Neutrophil (primary cell): ENCODE measurements around the gene MYO1B.

ENCODE experiments used
- H3K27ac ChIP-seq: fragments of 200-600 bp; sonication (generic); 2 replicates; pipeline ENCODE4 v1.5.1; 2016; ENCODE audit warnings: mild to moderate bottlenecking, moderate library complexity
- H3K27me3 ChIP-seq: fragments of 200-600 bp; sonication (generic); 2 replicates; pipeline ENCODE4 v1.6.0; 2016; ENCODE audit warnings: mild to moderate bottlenecking
- H3K36me3 ChIP-seq: fragments of 200-600 bp; sonication (generic); 2 replicates; pipeline ENCODE4 v1.5.1; 2017
- H3K4me1 ChIP-seq, 2 experiments: fragments of 200-600 bp in 1 of 2; sonication (generic) in 1 of 2; 1 replicate in 1 of 2; 2 replicates in 1 of 2; pipeline versions ENCODE4 v1.5.1 to v1.6.1; 2013 to 2016; ENCODE audit warnings: low read depth in 1 of 2, low read length in 1 of 2, mild to moderate bottlenecking in 1 of 2, moderate library complexity in 1 of 2; ENCODE audit not compliant: control insufficient read depth in 1 of 2, insufficient read depth in 1 of 2
- H3K4me3 ChIP-seq, 2 experiments: fragments of 200-600 bp in 1 of 2; sonication (generic) in 1 of 2; 1 replicate in 1 of 2; 2 replicates in 1 of 2; pipeline ENCODE4 v1.5.1; 2013 to 2016; ENCODE audit warnings: low read depth in 1 of 2, low read length in 1 of 2, mild to moderate bottlenecking in 1 of 2, moderate library complexity in 1 of 2
- H3K9me3 ChIP-seq: fragments of 200-600 bp; sonication (generic); 2 replicates; pipeline ENCODE4 v1.5.1; 2016
- TF ChIP-seq, protein P1 (sequence below): fragments of 200-600 bp; sonication (generic); IDR thresholded peaks from 2 replicates; pipeline ENCODE4 v1.5.1; 2016; ENCODE audit warnings: antibody characterized with exemption

Gene MYO1B

DNA sequence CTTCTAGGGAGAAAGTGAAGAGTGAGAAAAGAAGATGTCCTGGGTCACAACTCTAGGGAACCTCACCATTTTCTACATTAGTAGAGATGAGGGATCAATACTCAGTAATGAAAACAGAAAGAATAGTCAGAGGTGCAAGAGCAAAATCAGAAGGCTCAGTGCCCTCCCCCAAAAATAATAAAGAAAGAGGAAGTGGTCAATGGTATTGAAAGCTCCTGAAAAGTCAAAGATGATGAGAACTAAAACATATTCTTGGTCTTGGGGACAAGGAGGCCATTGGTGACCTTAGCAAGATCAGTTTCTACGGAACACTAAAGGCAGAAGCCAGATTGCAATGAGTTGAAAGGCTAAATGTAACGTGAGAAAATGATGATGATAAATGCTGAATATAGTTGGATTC, 24.5 kb upstream of the MYO1B start:
- H3K9me3 ChIP-seq = no peaks in the 10 kb centered on the region
- no peak overlapping the region for H3K4me3 ChIP-seq
- TF ChIP-seq, protein P1, sequence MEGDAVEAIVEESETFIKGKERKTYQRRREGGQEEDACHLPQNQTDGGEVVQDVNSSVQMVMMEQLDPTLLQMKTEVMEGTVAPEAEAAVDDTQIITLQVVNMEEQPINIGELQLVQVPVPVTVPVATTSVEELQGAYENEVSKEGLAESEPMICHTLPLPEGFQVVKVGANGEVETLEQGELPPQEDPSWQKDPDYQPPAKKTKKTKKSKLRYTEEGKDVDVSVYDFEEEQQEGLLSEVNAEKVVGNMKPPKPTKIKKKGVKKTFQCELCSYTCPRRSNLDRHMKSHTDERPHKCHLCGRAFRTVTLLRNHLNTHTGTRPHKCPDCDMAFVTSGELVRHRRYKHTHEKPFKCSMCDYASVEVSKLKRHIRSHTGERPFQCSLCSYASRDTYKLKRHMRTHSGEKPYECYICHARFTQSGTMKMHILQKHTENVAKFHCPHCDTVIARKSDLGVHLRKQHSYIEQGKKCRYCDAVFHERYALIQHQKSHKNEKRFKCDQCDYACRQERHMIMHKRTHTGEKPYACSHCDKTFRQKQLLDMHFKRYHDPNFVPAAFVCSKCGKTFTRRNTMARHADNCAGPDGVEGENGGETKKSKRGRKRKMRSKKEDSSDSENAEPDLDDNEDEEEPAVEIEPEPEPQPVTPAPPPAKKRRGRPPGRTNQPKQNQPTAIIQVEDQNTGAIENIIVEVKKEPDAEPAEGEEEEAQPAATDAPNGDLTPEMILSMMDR = no peak
- no peak overlapping the region for H3K27ac ChIP-seq
- no peaks in the 10 kb centered on the region for H3K36me3 ChIP-seq
- H3K27me3 ChIP-seq = no peaks in the 10 kb centered on the region
- peaks cover 0 to 8% of the 10 kb centered on the region in 2 experiments for H3K4me1 ChIP-seq

DNA sequence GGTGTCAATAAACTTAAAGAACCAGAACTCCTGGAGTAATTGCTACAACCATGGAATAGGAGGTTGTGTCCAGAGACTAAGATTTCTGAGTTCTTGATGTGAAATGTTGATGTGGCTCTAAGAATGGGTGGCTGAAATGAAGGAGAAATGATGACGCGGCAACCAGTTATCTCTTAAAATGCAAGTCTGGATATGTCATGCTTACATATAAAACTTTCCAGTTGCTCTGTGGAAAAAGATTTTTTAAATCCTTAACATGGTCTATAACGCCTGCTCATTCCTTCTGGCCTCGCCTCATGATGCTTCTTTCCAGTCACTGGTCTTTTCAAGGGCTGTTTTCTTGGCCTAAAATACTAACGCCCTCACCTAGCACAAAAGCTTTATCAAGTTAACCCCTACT, 23.5 kb upstream of the MYO1B start:
- no peak overlapping the region for H3K27ac ChIP-seq
- TF ChIP-seq, protein P1 = no peak
- H3K4me1 ChIP-seq = peaks cover 0 to 8% of the 10 kb centered on the region in 2 experiments
- H3K27me3 ChIP-seq = no peaks in the 10 kb centered on the region
- H3K9me3 ChIP-seq = no peaks in the 10 kb centered on the region
- H3K4me3 ChIP-seq = no peak overlapping the region
- H3K36me3 ChIP-seq = no peaks in the 10 kb centered on the region

DNA sequence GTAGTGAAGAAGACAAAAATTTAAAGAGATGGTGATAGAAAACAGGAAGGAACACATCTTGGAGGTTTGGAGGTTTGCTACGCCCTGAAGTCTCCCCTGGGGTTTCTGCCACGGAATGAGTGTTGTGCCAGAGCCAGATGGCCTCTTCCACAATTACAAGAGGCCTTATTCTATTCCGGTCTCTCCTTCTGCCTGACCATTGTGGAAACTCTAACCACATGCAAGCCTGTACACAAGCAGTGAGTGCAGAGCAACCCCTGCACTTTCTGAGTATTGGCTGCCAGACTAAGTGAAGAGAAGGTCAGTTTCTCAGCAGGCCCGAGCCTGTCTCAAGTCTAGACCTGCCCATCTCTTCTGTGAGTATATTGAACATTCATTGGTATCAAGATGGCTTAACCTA, 22.7 kb upstream of the MYO1B start:
- H3K27me3 ChIP-seq = no peaks in the 10 kb centered on the region
- H3K27ac ChIP-seq = no peak overlapping the region

DNA sequence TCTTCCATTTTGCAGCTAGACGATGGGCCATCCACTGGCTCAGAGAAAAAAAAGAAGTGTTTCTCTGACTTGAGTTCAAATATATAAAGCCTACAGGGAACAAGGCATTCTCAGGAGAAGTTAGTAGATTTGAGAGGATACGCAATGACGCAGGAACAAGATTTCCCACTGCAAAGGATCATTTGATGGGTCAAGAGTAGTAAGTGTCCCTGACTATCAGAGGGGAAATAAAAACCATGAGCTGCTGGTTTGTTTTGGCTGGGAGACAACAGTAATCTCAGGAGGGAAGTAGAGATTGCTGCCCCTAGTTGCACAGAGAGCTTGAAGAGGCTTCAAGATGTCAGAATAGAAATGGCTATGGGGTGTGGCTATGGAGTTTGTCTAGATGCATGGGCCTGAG, 22.3 kb upstream of the MYO1B start:
- H3K4me1 ChIP-seq = peaks cover 0 to 3% of the 10 kb centered on the region in 2 experiments
- no peak overlapping the region for H3K27ac ChIP-seq
- no peaks in the 10 kb centered on the region for H3K9me3 ChIP-seq
- H3K36me3 ChIP-seq = no peaks in the 10 kb centered on the region
- TF ChIP-seq, protein P1 = no peak
- no peak overlapping the region for H3K4me3 ChIP-seq
- H3K27me3 ChIP-seq = no peaks in the 10 kb centered on the region

More for the DNA sequence above, 22.7 kb upstream of the MYO1B start:
- Histone ChIP-seq H3K4me1 (peaks cover 0 to 7% of the 10 kb centered on the region in 2 experiments), H3K4me3 (no peak overlapping the region), H3K36me3 (no peaks in the 10 kb centered on the region), H3K9me3 (no peaks in the 10 kb centered on the region)
- TF ChIP-seq, protein P1 = no peak

DNA sequence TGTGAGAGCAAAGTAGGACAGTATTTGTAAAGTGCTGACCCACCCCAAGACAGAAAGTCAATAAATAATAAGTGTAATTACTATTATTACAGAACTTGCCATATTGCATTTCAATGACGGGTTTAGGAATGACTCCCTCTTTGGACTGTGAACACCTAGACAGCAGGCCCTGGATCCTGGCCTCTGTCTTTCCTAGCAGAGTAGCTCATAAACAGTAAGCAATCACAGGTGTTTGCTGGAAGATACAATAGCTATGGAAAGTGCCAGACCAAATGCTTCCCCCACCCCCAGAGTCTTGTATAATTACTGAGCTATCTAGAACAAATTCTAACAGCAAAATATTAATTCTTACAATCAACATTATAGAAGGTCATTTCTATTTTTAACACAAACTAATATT, 20.1 kb upstream of the MYO1B start:
- TF ChIP-seq, protein P1 = no peak
- Histone ChIP-seq H3K4me3 (no peak overlapping the region), H3K9me3 (no peaks in the 10 kb centered on the region), H3K36me3 (no peaks in the 10 kb centered on the region), H3K4me1 (no peaks in the 10 kb centered on the region), H3K27me3 (no peaks in the 10 kb centered on the region), H3K27ac (no peak overlapping the region)

DNA sequence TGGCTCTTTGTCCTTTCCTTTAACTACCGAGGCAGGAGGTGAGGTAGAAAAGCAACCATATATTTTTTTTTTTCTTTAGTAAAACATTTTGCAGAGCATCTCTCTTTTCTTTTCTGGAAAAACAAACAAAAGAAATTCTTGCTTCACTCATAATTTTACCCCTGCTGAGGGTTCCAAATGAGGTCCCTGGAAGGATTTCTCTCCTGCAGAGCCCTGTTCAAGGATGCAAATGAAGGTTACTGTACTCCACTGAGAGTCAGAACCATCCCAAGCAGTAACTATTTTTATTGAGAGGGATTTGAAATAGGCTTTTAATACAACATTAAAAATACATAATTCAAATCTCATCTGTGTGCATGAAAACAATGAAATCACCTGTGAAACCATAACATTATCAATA, 19.5 kb upstream of the MYO1B start:
- H3K4me1 ChIP-seq = no peaks in the 10 kb centered on the region
- H3K36me3 ChIP-seq = no peaks in the 10 kb centered on the region
- H3K9me3 ChIP-seq = no peaks in the 10 kb centered on the region
- no peaks in the 10 kb centered on the region for H3K27me3 ChIP-seq
- H3K27ac ChIP-seq = no peak overlapping the region
- no peak overlapping the region for H3K4me3 ChIP-seq
- TF ChIP-seq, protein P1 = no peak
